Upper lobe of left lung (tissue), 4 donors: ENCODE measurements around the gene HEATR3.

Experiments used
- POLR2A ChIP-seq, 4 donors: fragments of 450-650 bp; IDR thresholded peaks; one replicate each; pipeline ENCODE4 v1.5.1; 2016 to 2017; ENCODE audit warnings: antibody characterized with exemption in 4 of 4, mild to moderate bottlenecking in 2 of 4
- TF ChIP-seq, protein P1 (sequence below), 6 experiments: fragments of 450-650 bp in 4 of 6; fragments of 200-600 bp in 2 of 6; sonication (generic) in 2 of 6; IDR thresholded peaks; one replicate each; pipeline ENCODE4 v1.5.1; 2016 to 2019; ENCODE audit warnings: antibody characterized with exemption in 6 of 6

DNA sequence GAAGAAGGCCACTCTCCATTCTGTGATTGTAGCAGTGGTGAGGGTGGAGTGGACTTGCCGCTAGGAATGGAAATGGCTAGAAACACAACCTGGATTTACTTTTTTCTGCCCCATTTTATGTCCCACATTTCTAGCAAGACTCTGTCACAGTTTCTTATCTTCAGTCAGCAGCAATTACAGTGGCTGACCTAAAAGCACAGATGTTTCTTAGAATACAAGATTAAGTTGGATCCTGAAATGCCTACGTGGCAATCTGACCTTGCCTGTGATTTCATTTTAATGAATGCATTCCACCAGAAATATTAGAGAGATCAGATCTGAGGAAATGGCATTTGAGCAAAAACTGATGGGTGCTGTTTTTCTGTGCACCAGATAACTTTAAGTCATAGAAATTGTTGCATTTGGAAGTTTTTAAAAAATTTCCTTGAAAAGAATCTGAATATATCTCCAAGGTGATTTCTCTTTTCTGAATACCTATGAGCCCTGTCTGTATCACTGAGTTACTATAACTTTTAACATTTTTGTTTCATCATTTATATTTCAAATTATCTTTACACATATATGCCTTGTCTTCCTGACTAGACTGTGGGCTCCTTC lies 5.4 kb downstream of the HEATR3 start:
- TF ChIP-seq, protein P1, sequence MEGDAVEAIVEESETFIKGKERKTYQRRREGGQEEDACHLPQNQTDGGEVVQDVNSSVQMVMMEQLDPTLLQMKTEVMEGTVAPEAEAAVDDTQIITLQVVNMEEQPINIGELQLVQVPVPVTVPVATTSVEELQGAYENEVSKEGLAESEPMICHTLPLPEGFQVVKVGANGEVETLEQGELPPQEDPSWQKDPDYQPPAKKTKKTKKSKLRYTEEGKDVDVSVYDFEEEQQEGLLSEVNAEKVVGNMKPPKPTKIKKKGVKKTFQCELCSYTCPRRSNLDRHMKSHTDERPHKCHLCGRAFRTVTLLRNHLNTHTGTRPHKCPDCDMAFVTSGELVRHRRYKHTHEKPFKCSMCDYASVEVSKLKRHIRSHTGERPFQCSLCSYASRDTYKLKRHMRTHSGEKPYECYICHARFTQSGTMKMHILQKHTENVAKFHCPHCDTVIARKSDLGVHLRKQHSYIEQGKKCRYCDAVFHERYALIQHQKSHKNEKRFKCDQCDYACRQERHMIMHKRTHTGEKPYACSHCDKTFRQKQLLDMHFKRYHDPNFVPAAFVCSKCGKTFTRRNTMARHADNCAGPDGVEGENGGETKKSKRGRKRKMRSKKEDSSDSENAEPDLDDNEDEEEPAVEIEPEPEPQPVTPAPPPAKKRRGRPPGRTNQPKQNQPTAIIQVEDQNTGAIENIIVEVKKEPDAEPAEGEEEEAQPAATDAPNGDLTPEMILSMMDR (IDR thresholded peaks at IDR 0.05), result no peak
- TF ChIP-seq POLR2A (IDR thresholded peaks at IDR 0.05), result no peak
